COLO829 (cell line): Measurements from ENCODE around the gene GJD3.
"Not testable (repeated sequence)": the region's sequence is repeated elsewhere in the genome, so short reads cannot be mapped to it uniquely, and the experiment has no call there.

Experiments
- DNase-seq: peaks from one replicate; pipeline ENCODE4 v3.0.0; 2012; ENCODE audit warnings: low spot score

GJD3 gene

GRCh38 chr17:40367728-40368127 is 3.2 kb upstream of the GJD3 start:
- not testable (repeated sequence) for DNase-seq

- no peak for DNase-seq
Observed at GRCh38 chr17:40366861-40367518, 2.5 kb upstream of the GJD3 start.

GRCh38 chr17:40366076-40366860 is 1.7 kb upstream of the GJD3 start:
- DNase-seq, result no peak

GRCh38 chr17:40364906-40365305 is 369 bp upstream of the GJD3 start:
- DNase-seq, result no peak

- no peak for DNase-seq
Observed at GRCh38 chr17:40363111-40363827, 1.3 kb downstream of the GJD3 start.

GRCh38 chr17:40362696-40363110 is 1.8 kb downstream of the GJD3 start:
- DNase-seq, result no peak

- DNase-seq, result no peak
Observed at GRCh38 chr17:40361925-40362695, 2.4 kb downstream of the GJD3 start.

- DNase-seq, result no peak
Observed at GRCh38 chr17:40361063-40361924, 3.2 kb downstream of the GJD3 start.

GRCh38 chr17:40360091-40360490 is 4.4 kb downstream of the GJD3 start:
- DNase-seq, result no peak

GRCh38 chr17:40358323-40359038 is 6.1 kb downstream of the GJD3 start:
- peak; percentile 91 for DNase-seq

GRCh38 chr17:40356990-40357881 is 7.3 kb downstream of the GJD3 start:
- no peak for DNase-seq

- DNase-seq, result no peak
Observed at GRCh38 chr17:40355804-40356758, 8.5 kb downstream of the GJD3 start.

- DNase-seq, result no peak
Observed at GRCh38 chr17:40355123-40355803, 9.3 kb downstream of the GJD3 start.

GRCh38 chr17:40354221-40355122 is 10.1 kb downstream of the GJD3 start:
- DNase-seq, result no peak

GRCh38 chr17:40352779-40353394 is 11.7 kb downstream of the GJD3 start:
- DNase-seq, result no peak

- DNase-seq, result no peak
Observed at GRCh38 chr17:40352237-40352778, 12.2 kb downstream of the GJD3 start.
